ENCODE results near the gene LRCH1. TPM values are rescaled to one million over a fixed set of nuclear protein-coding genes. Genes with fewer than 3 reads are reported as not detected.
"Not testable (repeated sequence)": the region's sequence is repeated elsewhere in the genome, so short reads cannot be mapped to it uniquely, and the experiment has no call there.

Gene LRCH1
- polyA plus RNA-seq, 1 of the 3 experiments (the other 2 are of a cell fraction) = 5.5 TPM

DNA sequence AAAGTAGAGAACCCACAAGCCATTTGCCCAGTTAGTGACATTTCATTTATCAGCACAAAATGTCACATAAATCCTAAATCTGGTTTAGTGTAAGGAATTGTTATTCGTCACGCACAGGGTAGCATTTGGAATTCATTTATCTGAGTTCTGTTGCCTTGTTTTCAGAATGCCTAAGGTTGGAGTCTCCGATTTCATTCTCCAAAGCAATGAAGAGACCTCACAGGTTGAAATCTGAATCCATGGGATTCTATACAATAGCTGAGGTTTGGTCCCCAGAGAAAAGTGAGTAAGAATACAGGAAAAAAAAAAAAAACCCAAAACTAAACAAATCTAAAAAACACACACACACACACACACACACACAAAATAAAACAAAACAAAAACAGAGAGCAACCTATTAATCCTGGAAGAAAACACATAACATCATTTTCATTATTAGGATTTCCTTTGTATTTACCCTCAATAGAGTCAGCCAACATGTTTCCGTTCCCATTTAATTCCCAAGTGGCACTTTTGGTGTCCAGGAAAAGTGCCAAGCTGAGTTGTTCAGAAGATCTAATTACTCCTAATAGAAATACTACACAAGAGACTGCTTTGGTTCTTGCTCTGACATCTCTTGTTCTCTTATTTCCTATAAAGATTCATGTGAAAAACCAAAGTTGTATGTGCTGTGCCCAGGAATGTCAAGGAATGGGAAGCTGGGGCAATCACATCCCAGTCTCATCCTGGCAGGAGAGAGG is 36.2 kb upstream of the LRCH1 start:
- Histone ChIP-seq H2AFZ (ENCODE audit: low read depth) (no peak overlapping the region), H3K4me3 (ENCODE audit: low read depth in 2 of 2, low read length in 1 of 2) (no peak overlapping the region)
- CTCF ChIA-PET = no interaction called here

DNA sequence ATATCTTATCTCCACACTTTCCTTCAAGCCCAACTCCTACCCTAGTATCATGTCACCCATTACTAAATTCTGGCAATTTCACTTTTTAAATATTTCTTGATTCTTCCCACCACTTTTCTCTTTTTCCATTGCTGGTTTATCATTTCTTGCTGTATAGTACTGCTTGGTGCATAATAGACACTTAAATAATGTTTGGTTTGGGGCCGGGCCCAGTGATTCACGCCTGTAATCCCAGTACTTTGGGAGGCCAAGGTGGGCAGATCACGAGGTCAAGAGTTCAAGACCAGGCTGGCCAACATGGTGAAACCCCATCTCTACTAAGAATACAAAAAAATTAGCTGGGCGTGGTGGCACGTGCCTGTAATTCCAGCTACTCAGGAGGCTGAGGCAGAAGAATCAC is 35.2 kb upstream of the LRCH1 start:
- DNase-seq; H3K9ac ChIP-seq; H4K20me1 ChIP-seq (ENCODE audit: insufficient read depth); H3K9me2 ChIP-seq; POLR2A ChIA-PET; H2AFZ ChIP-seq (ENCODE audit: low read depth); H3K4me3 ChIP-seq (ENCODE audit: low read depth in 2 of 2, low read length in 1 of 2); H3K79me2 ChIP-seq (ENCODE audit: insufficient read depth); H3F3A ChIP-seq (replicated peaks; ENCODE audit: insufficient read depth); CTCF ChIA-PET; H3K4me2 ChIP-seq; H3K9me3 ChIP-seq; H3K36me3 ChIP-seq (replicated peaks in 1 of 2; ENCODE audit: control insufficient read depth in 1 of 2, insufficient read depth in 2 of 2, low read length in 1 of 2); H3K27me3 ChIP-seq (ENCODE audit: insufficient read depth); H3K27ac ChIP-seq (ENCODE audit: low read depth in 2 of 2, low read length in 1 of 2); H3K4me1 ChIP-seq (ENCODE audit: control insufficient read depth in 1 of 2, insufficient read depth in 2 of 2, low read depth in 1 of 2, low read length in 1 of 2): not testable (repeated sequence)
- 73% methylated on average over 5 of the region's 5 CpGs for WGBS (ENCODE audit: low lambda C conversion rate)

More for the DNA sequence above, 36.2 kb upstream of the LRCH1 start:
- H3K4me2 ChIP-seq = no peak overlapping the region
- POLR2A ChIA-PET = no interaction called here
- no peaks in the 10 kb centered on the region for H4K20me1 ChIP-seq (ENCODE audit: insufficient read depth)
- H3K9me3 ChIP-seq = no peaks in the 10 kb centered on the region; the same call in 1 of the 2 replicates
- H3F3A ChIP-seq (replicated peaks; ENCODE audit: insufficient read depth) = no peaks in the 10 kb centered on the region
- H3K36me3 ChIP-seq (replicated peaks in 1 of 2; ENCODE audit: control insufficient read depth in 1 of 2, insufficient read depth in 2 of 2, low read length in 1 of 2) = no peaks in the 10 kb centered on the region
- no peak overlapping the region for H3K27ac ChIP-seq (ENCODE audit: low read depth in 2 of 2, low read length in 1 of 2)
- H3K9me2 ChIP-seq = no peaks in the 10 kb centered on the region
- no peaks in the 10 kb centered on the region for H3K27me3 ChIP-seq (ENCODE audit: insufficient read depth)
- WGBS (ENCODE audit: low lambda C conversion rate) = 89% methylated on average over 4 of the region's 4 CpGs
- no peak overlapping the region for H3K9ac ChIP-seq
- TF ChIP-seq RFX5 (IDR thresholded peaks at IDR 0.05; ENCODE audit: low read length) = no peak
- TF ChIP-seq, protein P1, sequence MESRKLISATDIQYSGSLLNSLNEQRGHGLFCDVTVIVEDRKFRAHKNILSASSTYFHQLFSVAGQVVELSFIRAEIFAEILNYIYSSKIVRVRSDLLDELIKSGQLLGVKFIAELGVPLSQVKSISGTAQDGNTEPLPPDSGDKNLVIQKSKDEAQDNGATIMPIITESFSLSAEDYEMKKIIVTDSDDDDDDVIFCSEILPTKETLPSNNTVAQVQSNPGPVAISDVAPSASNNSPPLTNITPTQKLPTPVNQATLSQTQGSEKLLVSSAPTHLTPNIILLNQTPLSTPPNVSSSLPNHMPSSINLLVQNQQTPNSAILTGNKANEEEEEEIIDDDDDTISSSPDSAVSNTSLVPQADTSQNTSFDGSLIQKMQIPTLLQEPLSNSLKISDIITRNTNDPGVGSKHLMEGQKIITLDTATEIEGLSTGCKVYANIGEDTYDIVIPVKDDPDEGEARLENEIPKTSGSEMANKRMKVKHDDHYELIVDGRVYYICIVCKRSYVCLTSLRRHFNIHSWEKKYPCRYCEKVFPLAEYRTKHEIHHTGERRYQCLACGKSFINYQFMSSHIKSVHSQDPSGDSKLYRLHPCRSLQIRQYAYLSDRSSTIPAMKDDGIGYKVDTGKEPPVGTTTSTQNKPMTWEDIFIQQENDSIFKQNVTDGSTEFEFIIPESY (IDR thresholded peaks at IDR 0.05; ENCODE audit: borderline replicate concordance, low read depth) = no peak
- TF ChIP-seq TAF1 (IDR thresholded peaks at IDR 0.05; ENCODE audit: borderline replicate concordance, low read depth, low read length) = no peak
- no peak for TF ChIP-seq SIN3A (IDR thresholded peaks at IDR 0.05; ENCODE audit: borderline replicate concordance, low read depth, low read length)
- TF ChIP-seq SMC3 (IDR thresholded peaks at IDR 0.05; ENCODE audit: low read depth, low read length) = no peak
- TF ChIP-seq MEF2A (IDR thresholded peaks at IDR 0.05; ENCODE audit: borderline replicate concordance, low read depth) = no peak
- TF ChIP-seq NFIC (IDR thresholded peaks at IDR 0.05; ENCODE audit: borderline replicate concordance) = no peak
- TF ChIP-seq NRF1 (IDR thresholded peaks at IDR 0.05; ENCODE audit: low read depth, low read length) = no peak
- no peak for TF ChIP-seq YY1 (IDR thresholded peaks at IDR 0.05; ENCODE audit: low read depth)
- TF ChIP-seq, protein P2, sequence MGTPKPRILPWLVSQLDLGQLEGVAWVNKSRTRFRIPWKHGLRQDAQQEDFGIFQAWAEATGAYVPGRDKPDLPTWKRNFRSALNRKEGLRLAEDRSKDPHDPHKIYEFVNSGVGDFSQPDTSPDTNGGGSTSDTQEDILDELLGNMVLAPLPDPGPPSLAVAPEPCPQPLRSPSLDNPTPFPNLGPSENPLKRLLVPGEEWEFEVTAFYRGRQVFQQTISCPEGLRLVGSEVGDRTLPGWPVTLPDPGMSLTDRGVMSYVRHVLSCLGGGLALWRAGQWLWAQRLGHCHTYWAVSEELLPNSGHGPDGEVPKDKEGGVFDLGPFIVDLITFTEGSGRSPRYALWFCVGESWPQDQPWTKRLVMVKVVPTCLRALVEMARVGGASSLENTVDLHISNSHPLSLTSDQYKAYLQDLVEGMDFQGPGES (IDR thresholded peaks at IDR 0.05; ENCODE audit: low read depth, low read length) = no peak
- TF ChIP-seq EP300 (IDR thresholded peaks at IDR 0.05; ENCODE audit: borderline replicate concordance in 1 of 2, low read depth in 1 of 2, low read length in 1 of 2) = no peak
- no peak for TF ChIP-seq EZH2phosphoT487 (IDR thresholded peaks at IDR 0.05; ENCODE audit: borderline replicate concordance, low read depth)
- TF ChIP-seq RCOR1 (IDR thresholded peaks at IDR 0.05; ENCODE audit: low read length) = no peak
- H3K4me1 ChIP-seq (ENCODE audit: control insufficient read depth in 1 of 2, insufficient read depth in 2 of 2, low read depth in 1 of 2, low read length in 1 of 2) = no peaks in the 10 kb centered on the region; a peak in 1 of 4 replicates
- no peak for DNase-seq
- no peaks in the 10 kb centered on the region for H3K79me2 ChIP-seq (ENCODE audit: insufficient read depth)

All from SK-N-SH (cell line).